NCI-H345 (cell line): ENCODE measurements around the gene LHX6.

Experiments
- DNase-seq: peaks from one replicate; lab custom pipeline; 2025; lab: John Stamatoyannopoulos, UW

The LHX6 gene

DNA sequence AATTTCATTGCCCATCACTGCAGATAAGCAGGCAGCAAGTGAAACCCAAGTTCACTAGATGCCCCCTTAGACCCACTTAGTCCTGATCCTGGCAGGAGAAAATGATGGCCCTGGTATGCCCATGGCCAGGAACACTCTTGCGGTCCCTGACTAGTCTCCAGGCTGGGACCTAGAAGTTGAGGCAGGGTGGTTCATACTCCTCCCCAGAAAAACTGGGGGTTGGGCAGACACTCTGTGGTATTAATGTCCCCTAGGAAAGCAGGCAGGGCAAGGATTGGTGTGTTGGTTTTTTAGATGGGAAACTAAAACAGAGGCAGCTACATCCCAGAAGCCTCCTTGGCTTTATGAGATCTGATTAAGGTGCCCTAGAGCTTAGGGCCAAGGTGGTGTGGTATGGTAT, 13.1 kb downstream of the LHX6 start:
- no peak for DNase-seq

DNA sequence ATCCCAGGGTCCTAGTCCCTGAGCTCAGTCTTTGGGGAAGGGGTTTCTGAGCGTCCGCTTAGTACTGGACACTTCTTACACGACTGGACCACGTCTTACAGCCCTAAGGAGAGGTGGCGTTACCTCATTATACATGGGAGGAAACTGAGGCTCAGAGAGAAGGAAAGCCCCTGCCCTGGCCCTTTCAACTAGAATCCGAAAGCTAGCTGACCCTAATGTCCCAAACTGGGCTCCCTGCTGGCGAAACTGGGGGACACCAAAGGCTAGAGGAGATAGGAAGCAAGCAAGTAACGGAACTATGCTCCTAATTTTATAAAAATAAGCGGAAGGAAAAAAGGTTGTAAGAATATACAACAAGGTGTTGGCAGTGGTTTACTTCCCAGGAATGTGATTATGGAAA, 14.2 kb downstream of the LHX6 start:
- DNase-seq, result no peak

DNA sequence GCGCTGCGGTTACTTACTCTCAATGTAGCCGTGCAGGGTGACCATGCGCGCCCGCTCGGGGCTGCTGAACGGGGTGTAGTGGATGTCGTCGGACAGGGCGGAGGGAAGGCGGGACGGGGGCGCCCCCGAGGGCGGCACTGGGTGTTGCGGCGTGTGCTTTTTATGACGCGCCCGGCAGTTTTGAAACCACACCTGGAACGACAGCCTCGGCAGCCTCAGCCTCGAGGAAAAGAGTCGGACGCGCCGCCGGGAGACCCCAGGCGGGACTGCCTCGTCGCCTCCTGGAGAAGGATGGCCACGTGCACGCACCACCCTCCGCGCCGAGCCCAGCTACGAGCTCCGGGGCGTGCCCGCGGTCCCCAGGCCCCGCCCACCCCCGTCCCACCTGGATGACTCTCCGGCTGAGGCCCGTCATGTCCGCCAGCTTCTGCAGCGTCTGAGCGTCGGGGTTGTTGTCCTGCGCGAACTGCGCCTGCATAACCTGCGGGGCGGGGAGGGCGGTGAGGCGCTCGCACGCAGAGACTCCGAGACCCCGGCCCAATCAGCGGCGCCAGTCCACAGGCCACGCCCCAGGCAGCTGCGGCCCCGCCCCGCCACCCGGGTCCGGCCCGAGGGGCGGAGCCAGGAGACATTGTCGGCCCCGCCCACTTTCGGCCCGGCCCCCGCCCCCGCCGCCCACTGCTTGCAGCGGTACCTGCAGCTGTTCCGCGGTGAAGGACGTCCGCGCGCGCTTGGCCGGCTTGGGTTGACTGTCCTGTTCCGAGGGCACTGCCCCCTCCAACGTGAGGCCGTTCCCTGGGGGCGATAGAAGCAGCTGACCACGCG, 15.0 kb downstream of the LHX6 start:
- DNase-seq, result peak; percentile 92

DNA sequence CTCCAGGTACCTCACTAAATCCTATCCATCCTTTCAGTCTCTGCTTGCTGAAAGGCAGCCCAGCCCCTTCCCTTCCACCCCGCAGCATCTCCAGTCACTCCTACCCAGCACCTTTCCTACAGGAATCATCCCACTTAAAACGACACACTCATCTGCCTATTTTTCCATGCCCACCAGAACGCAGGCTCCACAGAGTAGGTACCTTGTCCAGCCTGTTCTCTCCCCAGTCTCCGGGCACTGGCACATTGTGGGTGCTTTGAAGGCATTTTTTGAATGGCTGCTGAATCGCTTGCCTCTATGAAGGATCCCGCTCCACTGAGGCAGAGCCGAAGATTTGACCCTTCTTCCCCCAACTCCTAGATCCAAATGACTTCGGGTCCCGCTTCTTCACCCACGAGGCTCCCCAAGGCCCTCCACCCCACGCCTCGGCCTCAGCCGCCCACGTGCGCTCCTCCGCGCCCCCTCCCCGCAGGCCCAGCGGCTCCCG, 15.6 kb downstream of the LHX6 start:
- DNase-seq, result no peak

DNA sequence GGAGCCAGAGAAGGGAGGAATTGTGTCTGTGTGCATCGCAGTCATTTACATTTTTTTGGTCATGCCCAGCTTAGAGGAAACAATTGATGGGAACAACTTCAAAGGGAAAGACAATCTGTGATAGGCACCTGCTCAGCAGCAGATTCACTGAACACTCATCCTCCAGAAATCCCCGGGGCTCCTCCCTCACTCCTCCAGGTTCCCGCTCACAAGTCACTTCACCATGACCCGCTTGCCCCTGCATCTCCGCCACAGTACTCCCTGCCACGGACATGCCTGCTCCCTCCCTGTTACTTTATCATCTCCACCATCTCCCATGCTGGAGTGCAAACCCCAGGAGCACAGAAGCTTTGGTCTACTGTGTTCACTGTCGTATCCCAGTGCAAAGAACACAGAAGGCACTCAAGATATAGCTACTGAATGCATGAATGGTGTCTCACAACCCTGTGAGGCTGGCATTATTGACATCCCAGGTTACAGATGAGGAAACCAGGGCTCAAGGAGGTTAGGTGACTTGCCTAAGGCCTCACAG, 16.2 kb downstream of the LHX6 start:
- peak; percentile 8 for DNase-seq

DNA sequence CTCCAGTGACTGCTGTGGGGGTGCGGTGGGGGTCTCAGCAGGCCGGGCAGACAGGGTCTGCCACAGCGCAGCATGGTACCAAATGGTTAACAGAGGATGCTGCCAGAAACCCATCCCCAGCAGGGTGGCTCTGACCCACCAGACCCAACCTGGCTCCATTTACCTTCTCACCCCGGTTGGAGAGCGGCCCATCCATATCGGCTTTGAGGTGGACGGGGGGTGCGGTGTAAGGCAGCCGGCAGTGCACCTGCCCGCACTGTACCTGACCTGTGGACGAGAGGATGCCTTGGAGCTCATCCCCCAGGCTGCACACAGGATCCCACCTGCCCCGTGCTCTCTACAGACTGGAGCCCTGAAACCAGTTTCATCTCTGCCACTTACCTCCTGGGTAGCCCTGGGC, 19.3 kb downstream of the LHX6 start:
- DNase-seq, result no peak

DNA sequence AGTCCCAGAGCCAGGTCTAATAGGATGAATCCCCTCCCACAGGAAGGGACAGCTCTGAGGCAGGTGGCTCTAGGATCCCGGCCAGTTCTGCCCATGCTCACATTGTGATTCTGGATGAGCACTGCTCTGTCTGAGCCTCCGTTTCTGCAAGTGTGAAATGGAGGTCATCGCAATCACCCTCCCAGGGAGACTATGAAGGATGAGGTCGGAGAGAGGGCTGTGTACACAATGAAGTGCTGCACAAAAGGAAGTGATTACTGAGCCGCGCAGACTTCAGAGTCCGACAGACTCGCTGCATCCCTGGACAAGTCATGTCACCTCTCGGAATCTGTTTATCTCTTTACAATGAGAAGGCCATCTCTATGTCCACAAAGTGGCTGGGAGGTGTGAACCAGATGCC, 21.7 kb downstream of the LHX6 start:
- DNase-seq, result no peak

DNA sequence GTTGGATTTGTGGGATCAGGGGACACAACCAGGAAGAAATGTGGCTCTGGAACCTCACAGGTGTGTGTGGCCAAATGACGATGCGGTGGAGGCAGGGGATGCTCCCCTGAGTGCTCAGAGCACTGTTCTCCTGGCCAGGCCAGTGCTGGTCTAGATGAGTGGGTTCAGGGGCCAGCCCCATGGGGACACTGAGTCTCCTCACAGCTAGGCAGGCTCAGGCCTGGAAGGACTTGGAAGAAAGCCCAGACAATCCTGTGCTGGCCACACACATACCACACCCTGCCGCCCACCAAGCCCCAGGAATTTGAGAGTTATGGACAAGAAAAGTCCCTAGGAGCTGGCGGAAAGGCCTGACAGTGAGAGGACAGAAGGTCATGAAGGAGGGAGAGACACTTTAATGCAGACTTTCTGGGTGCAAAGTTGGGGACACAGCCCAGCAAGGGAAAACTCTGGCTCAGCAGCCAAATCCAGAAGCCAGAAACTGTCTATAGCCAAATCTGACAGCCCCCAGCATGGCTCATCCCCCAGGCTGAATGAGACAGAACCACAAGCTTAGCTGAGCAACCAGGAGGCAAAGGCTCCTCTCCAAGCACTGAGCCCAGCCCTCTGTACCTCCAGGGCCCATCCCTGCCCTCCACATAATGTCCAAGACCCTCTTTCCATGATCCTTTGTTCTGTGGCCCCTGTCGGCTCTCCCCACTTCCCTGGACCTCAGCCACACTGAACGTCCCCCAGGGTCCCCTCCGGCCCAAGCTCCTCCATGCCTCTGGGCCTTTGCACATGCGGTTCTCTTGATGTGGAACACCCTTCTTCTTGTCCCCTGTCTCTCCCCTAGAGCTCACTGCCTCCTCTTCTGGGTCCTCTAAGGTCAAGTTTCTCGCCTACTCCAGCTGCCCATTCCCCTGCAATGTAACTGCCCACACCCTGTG, 22.4 kb downstream of the LHX6 start:
- DNase-seq, result no peak

DNA sequence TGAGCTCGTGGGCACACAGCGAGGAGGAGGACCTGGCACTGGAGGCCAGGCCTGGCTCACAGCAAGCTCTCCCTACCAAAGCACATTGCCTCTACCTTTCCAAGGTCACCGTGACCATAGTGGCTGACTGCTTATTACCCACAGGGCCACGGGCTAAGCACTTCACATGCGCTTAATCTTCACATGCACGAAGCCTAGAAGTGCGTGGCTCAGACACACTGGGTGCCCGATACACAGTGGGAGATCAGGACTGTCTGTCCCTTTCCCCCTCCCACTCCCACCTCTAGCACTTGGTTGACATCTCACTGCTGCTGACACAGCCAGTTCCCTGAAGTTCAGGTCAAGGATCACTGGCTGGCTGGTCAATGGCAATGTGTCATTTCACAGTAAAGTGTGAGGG, 23.6 kb downstream of the LHX6 start:
- DNase-seq, result no peak

DNA sequence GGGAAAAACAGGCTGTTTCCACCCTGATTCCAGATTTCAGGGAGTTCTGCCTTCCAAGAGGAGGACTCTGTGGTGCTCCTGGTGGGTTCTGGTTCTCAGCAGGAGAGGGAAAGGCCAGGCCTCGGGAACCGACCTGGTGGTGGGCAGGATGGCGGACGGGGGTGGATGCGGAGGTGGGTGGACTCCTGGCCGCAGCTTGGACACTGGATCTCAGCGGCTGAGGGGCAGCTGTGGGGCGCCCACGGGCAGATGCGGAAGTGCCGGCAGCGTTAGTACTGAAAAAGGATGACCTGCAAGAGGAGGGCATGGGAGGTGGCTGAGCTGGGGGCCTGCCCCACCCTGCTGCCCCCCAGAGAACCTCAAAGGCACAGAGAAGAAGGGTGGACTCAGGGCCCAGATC, 24.3 kb downstream of the LHX6 start:
- no peak for DNase-seq

DNA sequence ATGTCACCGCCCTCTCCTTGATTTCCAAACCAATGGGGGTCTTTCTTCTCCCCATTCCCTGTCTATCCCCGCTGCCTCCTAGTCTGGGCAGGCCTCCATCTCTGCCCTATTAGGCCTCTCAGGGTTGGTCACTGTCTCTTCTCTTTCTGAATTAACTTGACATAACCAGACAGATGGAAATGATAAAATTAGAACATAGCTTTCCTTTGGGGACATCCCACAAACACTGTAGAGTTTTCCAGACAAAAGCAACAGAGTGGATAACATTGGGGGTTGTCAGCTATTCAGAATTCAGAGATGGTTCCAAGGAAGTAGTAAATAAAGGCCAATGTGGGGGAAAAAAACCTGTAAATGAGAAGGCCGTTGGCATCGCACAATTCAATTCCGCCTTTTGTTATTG, 24.7 kb downstream of the LHX6 start:
- no peak for DNase-seq

DNA sequence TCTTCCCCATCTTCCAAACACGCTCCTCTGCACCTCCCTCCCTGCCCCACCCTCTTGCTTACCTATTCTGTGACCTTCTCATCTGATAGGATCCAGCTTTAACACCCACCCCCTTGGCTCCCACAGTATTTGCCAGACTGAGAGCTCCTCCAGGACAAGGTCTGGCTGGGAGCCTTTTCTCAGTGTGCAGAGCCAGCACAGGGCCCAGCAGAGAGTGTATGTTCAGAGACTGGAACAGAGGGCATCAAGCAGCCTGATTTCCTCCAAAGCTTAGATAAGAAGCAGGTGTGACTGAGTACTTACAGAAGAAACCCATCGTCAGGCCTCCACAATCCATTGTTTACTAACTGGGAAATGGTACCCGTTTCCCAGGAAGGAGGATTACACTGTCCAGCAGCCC, 26.6 kb downstream of the LHX6 start:
- DNase-seq, result no peak

DNA sequence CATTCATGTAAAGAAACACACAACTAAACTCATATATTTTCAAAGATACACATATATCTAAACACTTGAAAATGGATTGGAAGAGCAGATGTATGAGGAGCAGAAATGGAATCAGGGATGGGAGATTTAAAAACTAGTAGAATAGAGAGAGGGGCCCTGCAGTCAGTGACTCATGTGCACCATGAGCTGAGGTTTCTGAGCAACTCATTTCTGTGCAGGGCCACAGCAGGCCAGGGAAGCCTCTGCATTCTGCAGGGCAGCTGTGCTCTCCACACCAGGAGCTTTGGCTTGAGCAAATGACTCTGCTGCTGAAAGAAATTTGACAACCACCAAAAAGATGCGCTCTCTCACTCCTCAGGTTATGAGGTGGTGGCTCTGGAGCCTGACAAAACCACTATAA, 27.1 kb downstream of the LHX6 start:
- DNase-seq, result no peak

DNA sequence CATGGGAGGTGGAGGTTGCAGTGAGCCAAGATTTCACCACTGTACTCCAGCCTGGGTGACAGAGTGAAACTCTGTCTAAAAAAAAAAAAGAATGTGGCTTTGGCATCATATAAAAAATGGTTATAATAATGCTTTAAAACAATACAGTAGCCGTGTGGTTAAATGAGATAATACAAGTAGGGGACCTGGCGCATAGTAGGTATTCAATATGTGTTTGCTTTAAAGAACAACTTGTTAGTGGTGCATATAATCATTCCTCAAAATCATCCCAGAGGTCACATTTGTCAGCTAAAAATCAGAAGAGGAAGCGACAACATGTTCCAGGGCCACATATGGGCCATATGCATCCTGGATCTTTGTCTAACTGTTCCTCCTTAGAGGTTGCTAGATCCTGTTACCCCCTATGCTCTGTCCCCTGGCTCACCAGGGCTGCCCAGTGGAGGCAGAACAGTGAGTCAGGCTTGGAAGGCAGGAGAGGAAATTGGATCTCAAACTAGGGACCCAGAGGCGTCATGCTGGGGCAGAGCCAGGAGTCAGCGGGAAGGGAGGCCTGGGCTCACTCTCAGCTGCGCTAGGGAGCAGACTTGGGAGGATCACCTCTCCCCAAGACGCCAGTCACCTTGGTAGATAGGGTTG, 27.7 kb downstream of the LHX6 start:
- DNase-seq, result no peak

DNA sequence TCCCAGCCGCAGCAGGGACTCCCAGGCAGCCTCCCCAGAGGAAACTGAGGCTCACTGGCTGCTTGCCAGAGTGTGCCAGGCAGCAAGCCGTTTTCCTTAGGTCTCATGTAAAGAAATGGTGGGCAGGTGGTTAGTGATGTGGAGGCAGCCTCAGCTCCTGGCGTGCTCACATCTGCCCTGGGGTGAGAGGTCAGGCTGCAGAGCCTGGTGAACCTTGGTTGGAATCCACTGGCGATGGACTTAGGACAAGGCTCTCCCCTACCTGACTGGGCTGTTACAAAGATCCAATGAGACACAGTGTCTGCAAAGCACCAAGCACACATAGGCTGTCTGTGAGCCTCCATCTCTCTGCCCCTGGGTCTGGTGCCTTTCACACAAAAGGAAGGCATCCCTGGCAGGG, 30.9 kb downstream of the LHX6 start:
- DNase-seq, result no peak

DNA sequence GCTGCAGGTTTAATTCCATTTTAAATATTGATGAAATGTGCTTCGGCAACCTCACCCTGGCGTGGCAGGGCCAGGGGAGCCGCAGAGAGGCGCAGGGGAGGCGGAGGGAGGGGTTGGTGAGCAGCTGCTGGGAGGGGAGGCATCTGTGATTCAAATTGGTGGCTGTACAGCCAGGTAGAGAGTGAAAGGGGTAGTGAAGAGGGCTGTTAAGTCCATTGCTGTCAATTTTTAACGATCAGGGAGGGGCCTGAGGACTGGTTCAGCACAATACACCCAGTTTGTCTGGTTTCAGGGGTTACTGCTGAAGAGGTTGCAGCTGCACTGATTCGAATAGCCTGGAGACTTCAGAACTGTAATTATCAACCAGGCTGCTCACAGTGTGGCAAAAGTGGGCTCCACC, 31.3 kb downstream of the LHX6 start:
- peak; percentile 91 for DNase-seq

DNA sequence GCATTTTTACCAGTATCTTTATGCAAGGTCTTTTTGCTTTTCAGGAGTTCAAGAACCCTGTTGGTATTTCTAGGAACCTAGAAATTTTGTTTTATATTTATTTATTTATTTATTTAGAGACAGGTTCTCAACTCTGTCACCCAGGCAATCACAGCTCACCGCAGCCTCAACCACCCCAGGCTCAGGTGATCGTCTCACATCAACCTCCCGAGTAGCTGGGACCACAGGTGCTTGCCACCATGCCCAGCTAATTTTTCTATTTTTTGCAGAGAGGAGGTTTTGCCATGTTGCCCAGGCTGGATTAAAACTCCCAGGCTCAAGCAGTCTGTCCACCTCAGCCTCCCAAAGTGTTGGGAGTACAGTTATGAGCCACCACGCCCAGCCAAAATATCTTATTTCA, 32.9 kb downstream of the LHX6 start:
- no peak for DNase-seq

DNA sequence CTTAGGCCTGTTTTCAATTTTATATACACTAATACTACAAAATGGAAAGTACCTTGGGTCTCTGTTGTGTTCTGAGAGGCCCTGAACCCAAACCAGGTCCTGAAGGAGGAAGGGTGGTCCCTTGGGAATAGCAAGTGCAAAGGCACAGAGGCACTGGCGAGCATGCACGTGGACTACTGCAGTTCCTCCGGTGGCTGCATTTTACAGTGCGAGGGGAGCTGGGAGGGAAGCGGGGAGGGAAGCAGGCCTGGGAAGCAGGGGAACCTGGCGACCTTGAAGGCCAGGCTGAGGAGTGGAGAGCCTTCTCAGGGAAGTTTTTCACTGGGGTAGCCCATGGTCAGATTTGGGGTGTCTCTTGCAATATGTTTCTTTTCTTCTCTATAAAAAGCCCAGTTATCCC, 35.1 kb downstream of the LHX6 start:
- no peak for DNase-seq

DNA sequence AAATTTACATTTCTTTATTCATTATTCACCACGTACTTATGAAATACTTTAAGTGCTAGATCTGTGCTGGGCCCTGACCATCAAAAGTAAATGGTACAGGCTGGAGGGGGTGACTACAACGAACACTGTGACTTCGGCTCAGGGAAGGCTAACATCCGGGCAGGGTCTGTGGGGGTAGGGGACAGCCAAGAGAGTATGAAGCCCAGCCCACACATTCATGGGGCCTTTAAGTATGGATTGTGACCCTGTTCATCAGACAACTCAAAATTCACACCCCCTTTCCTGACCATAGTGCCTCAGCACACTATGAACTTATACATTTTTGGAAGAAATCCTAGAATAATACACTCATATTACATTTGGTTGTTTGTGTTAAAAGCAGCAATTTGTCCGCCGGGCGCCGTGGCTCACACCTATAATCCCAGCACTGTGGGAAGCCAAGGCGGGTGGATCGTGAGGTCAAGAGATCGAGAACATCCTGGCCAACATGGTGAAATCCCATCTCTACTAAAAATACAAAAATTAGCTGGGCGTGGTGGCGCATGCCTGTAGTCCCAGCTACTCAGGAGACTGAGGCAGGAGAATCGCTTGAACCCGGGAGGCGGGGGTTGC, 35.7 kb downstream of the LHX6 start:
- DNase-seq, result no peak

DNA sequence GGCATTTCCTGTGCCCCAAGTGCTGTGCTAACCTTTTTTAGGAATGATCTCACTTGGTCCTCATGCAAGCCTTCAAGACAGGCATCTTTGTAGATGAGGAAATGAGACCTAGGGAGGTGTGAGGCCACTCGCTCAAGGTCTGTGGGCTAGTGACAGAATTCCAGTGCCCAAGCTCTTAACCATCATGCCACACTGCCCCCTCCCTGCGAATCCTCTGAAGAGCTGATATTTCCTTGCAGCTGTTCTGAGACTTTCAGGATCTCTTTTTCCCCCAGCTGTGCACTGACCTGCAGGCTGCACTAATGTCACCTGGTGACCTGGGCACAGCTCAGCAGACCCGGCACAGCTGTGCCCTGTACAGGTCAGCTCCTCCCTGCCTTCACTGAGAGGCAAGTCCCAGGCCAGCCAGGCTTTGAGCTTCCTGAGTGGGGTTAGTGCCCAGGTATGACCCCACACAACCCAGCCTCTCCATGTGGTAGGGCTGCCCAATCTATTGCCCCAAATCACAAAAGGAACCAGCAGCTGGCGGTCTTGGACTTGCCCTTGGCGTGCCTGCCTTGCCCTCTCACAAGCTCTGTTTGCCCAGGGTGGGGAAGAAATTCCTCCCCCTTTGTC, 36.4 kb downstream of the LHX6 start:
- no peak for DNase-seq

DNA sequence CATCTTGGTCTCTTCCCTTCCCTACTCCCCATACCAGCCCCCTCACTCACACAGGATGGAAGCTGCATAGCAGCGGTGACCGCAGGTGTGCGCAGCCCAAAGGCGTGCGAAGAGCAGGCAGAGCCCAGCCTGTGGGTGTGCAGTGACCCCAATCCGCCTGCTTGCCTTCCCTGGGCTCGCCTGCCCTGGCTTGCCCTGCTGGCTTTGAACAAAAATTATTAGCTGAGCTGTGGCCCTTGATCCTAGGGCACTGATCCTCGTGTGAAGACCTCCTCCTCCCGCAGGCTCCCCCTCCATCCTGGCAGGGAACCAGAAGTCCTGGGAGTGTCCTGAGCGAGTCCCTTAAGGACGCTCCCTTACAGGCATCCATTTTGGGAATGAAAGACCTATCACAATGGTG, 37.2 kb downstream of the LHX6 start:
- no peak for DNase-seq
